ENCODE results near the gene RACK1.
A peak's percentile ranks its signal among the peaks of the same experiment; 100 is the strongest.

The RACK1 gene

DNA sequence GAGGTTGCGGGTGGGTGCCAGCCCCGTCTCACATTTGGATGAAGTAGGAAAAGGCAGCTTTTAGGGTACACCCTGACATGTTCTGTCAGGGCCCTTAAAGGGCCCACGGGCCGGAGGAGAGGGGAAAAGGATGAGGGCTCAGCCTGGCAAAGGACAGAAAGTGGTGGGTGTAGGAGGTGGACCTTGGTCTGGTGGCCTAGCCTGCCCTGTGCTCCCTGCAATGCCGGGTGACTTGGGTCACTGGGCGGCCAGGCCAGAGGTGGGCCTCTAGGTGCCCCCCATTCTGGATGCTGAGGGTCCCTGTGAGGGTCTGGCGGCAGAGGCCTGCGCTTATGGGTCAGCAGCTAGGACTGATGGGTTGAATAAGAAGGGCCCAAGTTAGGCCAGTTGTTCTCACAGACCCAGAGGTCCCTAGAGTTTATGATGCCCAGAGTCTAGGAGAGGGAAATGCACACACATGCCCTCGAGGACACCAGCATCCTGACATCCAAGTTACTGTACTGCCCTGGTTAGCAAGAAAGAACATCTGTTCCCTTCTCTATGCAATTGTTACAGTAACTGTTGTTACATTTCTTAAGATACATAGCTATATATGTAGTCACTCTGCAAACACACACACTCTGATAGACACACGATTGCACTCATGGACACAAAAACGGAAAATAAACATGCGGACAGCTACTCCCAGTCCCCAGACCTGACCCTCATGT is 51.2 kb downstream of the RACK1 start:
- no peak for DNase-seq

DNA sequence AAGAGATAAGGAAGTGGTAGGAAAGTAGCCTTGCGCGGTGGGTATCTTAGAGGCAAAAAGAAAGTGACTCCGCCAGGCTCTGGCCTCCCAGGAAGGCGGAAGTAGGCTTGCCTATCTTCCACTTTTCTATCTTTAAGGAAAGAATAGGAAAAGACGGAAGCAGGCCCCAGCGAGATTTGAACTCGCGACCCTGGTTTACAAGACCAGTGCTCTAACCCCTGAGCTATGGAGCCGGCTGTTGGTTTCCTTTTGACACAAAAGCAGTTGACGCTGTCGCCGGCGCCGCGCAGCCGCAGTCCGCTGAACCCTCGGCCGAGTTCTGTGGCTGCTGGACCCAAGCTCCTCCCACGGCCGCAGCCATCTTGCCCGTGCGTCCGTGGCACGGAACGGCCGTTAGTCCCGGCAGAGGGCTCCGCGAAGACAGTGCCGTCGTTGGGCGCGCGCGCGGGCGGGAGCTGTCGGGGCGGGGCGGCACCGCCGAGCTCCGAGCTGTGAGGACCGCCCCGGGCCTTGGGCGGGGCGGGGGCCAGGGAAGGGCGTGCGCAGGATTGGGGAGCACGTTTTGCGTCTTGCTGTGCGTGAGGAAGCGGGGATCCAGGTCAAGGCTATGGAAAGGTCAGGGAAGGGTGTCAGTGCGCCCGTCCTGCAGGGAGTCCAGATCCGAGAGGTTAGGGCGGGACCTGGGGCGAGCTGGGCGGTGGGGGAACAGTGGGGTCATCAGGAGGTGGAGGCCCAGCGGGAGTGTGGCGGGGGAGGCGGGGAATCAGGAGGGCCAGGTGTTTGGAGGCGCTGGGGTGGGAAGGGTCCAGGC is 52.0 kb downstream of the RACK1 start:
- DNase-seq = peak; percentile 92

DNA sequence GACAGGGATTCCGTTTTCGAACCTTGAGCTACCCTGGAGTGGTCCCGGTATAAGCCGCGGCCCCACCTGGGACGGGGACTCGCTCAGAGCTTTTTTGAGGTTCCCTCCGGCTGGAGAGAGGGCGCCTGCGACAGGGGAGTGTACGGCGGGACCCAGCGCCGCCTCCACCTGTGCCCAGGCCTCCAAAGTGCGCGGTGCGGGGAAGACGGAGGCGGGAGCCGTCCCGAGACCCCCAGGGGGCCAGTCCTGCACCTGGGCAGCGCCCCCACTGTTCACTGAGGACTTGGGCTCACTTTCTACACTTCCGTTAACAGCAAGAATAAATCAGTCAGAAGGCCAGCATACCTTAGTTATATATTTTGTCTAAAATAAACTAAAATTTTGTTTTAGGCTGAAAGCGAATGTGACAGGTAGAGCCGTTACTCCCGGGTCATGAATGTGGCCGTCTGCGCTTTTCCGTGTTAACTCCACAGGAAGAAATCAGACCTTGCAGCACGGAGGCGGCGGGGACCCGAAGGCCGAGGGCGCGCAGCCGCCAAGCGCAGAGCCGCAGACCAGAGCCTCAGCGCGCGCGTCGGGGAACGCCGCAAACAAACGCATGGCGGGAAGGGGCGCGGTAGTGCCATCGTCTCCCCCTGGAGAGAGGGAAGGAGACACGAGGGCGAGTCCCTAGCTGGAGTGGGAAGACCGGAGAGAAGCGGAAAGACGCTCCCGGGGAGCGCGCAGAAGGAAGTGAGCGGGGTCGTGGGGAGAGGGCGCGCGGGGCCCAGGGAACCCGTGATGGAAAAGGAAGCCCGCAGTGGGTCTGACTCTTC is 52.8 kb downstream of the RACK1 start:
- peak; percentile 53 for DNase-seq

GRCh38 chr5:181189962-181190710 is 53.6 kb downstream of the RACK1 start:
- peak; percentile 40 for DNase-seq

GRCh38 chr5:181189363-181189961 is 54.2 kb downstream of the RACK1 start:
- peak; percentile 58 for DNase-seq

DNA sequence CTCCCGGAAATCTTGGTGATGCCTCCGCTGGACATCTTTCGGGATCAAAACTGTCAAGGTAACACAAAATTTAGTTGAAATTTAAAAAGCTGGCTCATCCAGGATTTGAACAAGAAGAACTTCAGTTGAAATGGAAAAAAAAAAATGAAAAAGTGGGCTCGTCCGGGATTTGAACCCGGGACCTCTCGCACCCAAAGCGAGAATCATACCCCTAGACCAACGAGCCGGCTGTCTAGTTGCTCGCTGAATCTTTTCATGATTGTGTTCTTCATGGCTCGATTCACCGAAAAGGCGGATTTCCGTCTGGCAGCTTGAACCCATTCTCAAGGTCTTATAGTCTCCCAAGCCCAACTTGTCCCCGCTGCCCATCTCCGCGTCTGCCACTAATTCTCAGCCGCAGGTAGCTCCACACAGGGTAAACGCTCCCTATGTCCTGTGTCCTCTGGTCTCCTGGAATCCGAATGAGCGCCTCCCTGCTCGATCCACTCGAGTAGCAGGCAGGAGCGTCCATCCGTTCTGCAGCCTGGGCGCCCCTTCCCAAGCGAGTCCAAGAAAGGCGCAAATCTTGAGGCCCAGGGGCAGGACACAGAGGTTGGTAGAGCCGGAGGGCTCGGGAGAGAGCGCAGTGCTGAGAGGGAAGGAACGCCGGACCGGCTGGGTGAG is 54.9 kb downstream of the RACK1 start:
- peak; percentile 79 for DNase-seq

DNA sequence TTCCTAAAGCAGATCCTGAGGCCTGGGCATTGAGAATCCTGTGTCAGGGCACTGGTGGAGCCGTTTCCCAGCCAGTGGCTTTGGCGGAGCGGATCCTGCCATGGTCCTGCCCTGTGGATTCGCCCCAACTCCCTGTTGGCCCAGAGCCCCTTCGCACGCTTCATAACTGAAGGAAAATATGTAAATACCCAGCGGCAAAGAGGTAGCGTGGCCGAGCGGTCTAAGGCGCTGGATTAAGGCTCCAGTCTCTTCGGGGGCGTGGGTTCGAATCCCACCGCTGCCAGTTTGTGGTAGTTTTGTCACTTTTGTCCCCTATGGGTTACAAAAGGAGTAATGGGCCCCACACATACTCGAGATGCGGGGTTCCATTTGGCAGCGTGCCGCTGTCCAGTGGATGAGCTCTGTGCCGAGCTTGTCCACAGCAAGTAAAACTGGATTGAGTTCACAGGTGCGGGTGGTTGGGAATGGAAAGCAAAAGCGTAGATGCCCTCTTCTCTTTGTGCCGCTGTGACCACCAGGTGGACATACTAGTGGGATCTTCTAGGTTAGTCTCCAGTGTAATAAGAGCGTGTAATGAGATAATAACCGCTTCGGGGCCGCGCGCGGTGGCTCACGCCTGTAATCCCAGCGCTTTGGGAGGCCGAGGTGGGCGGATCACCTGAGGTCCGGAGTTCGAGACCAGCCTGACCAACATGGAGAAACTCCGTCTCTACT is 56.0 kb downstream of the RACK1 start:
- DNase-seq = peak; percentile 69

DNA sequence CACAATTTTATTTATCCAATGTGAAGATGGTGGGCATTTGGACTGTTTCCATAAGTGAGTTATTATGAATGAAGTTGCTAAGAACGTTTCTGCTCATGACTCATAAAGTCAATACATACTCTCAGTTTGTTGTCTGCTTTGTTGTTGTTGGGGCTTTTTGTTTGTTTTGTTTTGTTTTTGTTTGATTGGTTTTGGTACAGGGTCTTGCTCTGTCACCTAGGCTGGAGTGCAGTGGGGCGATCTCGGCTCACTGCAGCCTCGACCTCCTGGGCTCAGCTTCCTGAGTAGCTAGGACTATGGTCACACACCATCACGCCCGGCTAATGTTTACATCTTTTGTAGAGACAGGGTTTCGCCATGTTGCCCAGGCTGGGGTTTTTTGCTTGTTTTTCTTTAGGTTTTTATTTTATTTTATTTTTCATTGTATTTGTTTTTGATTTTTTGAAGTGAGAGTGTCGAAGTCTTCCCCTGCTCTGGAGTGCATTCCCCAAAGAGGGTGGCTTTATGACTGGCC is 56.7 kb downstream of the RACK1 start:
- DNase-seq = no peak

Data from stimulated activated CD4-positive, alpha-beta T cell treated with anti-CD3 and anti-CD28 coated beads, Interleukin-12 subunit alpha, Interleukin-12 subunit beta, amount 100 ng/mL, for 4 hours (primary cell).